GM23248 (cell line): ENCODE results near the gene RHOT2.

Source experiments
- EZH2 ChIP-seq: fragments of 200-600 bp; sonication (generic); IDR thresholded peaks from 2 replicates; pipeline ENCODE4 v1.6.1; 2018; ENCODE audit warnings: antibody characterized with exemption, mild to moderate bottlenecking; ENCODE audit not compliant: insufficient read depth, poor library complexity, severe bottlenecking
- EZH2phosphoT487 ChIP-seq: fragments of 200-600 bp; sonication (generic); IDR thresholded peaks from 2 replicates; pipeline ENCODE4 v1.6.1; 2018; ENCODE audit warnings: antibody characterized with exemption, moderate library complexity, mild to moderate bottlenecking, low read depth; ENCODE audit not compliant: insufficient read depth

GRCh38 chr16:622920-623280 is 45.0 kb upstream of the RHOT2 start:
- TF ChIP-seq EZH2 (no peak), EZH2phosphoT487 (no peak)
